DOHH2 (cell line): ENCODE measurements around the gene TPMT.

ENCODE experiments used
- H3F3A ChIP-seq: fragments of 200-600 bp; sonication (generic), shearing (Covaris generic); 2 replicates; pipeline ENCODE4 v1.6.0; 2016; ENCODE audit warnings: antibody characterized with exemption, mild to moderate bottlenecking; ENCODE audit not compliant: control insufficient read depth, insufficient read depth
- H3K27ac ChIP-seq: fragments of 200-600 bp; sonication (generic); 2 replicates; pipeline ENCODE4 v1.5.1; 2014; ENCODE audit warnings: low read depth, mild to moderate bottlenecking, low read length, moderate library complexity
- H3K27me3 ChIP-seq: fragments of 200-600 bp; sonication (generic); 2 replicates; pipeline ENCODE4 v1.6.1; 2014; ENCODE audit warnings: mild to moderate bottlenecking, low read length, mixed read lengths; ENCODE audit not compliant: control insufficient read depth
- H3K36me3 ChIP-seq: fragments of 200-600 bp; sonication (generic); 2 replicates; pipeline ENCODE4 v1.6.1; 2014; ENCODE audit warnings: mild to moderate bottlenecking, low read length, moderate library complexity, mixed read lengths; ENCODE audit not compliant: control insufficient read depth
- H3K4me1 ChIP-seq: fragments of 200-600 bp; sonication (generic); 2 replicates; pipeline ENCODE4 v1.6.1; 2014; ENCODE audit warnings: mild to moderate bottlenecking, low read length, mixed read lengths; ENCODE audit not compliant: control insufficient read depth
- H3K4me2 ChIP-seq: fragments of 200-600 bp; sonication (generic); 2 replicates; pipeline ENCODE4 v1.6.0; 2014; ENCODE audit warnings: mild to moderate bottlenecking, low read length, moderate library complexity
- H3K4me3 ChIP-seq: fragments of 200-600 bp; sonication (generic); 2 replicates; pipeline ENCODE4 v1.5.1; 2014; ENCODE audit warnings: mild to moderate bottlenecking, low read length, mixed read lengths
- H3K79me2 ChIP-seq: fragments of 200-600 bp; sonication (generic); 2 replicates; pipeline ENCODE4 v1.6.1; 2014; ENCODE audit warnings: mild to moderate bottlenecking, low read length, mixed read lengths; ENCODE audit not compliant: control insufficient read depth
- H3K9me2 ChIP-seq: fragments of 200-600 bp; sonication (generic); replicated peaks from 2 replicates; pipeline ENCODE4 v1.6.1; 2014; ENCODE audit warnings: mild to moderate bottlenecking, low read length, mixed read lengths; ENCODE audit not compliant: control insufficient read depth
- H3K9me3 ChIP-seq: fragments of 200-600 bp; sonication (generic); 2 replicates; pipeline ENCODE4 v1.6.1; 2014; ENCODE audit warnings: antibody characterized with exemption, low read length, mixed read lengths; ENCODE audit not compliant: control insufficient read depth, insufficient read depth
- H4K20me1 ChIP-seq: fragments of 200-600 bp; sonication (generic); 2 replicates; pipeline ENCODE4 v1.6.0; 2014; ENCODE audit warnings: low read depth, mild to moderate bottlenecking, antibody characterized with exemption, low read length, moderate library complexity; ENCODE audit not compliant: control insufficient read depth, insufficient read depth
- CTCF ChIP-seq: fragments of 200-600 bp; sonication (generic); IDR thresholded peaks from one replicate; pipeline ENCODE4 v1.5.1; 2014; ENCODE audit warnings: antibody characterized with exemption, mild to moderate bottlenecking, low read depth, low read length; ENCODE audit not compliant: poor library complexity, severe bottlenecking
- EZH2phosphoT487 ChIP-seq: fragments of 200-600 bp; sonication (generic); IDR thresholded peaks from 2 replicates; pipeline ENCODE4 v1.6.1; 2017; ENCODE audit warnings: borderline replicate concordance, mild to moderate bottlenecking, antibody characterized with exemption, low read length, moderate library complexity, mixed read lengths

Gene TPMT

GRCh38 chr6:18189196-18189595, 34.3 kb upstream of the TPMT start:
- H3F3A ChIP-seq = no peaks in the 10 kb centered on the region
- peaks cover 10% of the 10 kb centered on the region for H3K4me1 ChIP-seq
- H4K20me1 ChIP-seq = no peaks in the 10 kb centered on the region
- no peak overlapping the region for H3K27ac ChIP-seq
- H3K9me3 ChIP-seq = no peaks in the 10 kb centered on the region
- H3K36me3 ChIP-seq = peaks cover 3% of the 10 kb centered on the region; the same call in 1 of the 2 replicates
- TF ChIP-seq CTCF = no peak
- no peak for TF ChIP-seq EZH2phosphoT487
- no peak overlapping the region for H3K4me3 ChIP-seq
- no peaks in the 10 kb centered on the region for H3K9me2 ChIP-seq
- no peaks in the 10 kb centered on the region for H3K79me2 ChIP-seq
- H3K27me3 ChIP-seq = no peaks in the 10 kb centered on the region
- no peak overlapping the region for H3K4me2 ChIP-seq

- no peak overlapping the region for H3K4me2 ChIP-seq
- no peaks in the 10 kb centered on the region for H3F3A ChIP-seq
- no peak overlapping the region for H3K4me3 ChIP-seq
- no peaks in the 10 kb centered on the region for H4K20me1 ChIP-seq
- H3K9me3 ChIP-seq = no peaks in the 10 kb centered on the region
- no peak overlapping the region for H3K27ac ChIP-seq
- H3K9me2 ChIP-seq = no peaks in the 10 kb centered on the region
- H3K4me1 ChIP-seq = peaks cover 10% of the 10 kb centered on the region
- TF ChIP-seq EZH2phosphoT487 (no peak), CTCF (no peak)
- H3K79me2 ChIP-seq = no peaks in the 10 kb centered on the region
- H3K36me3 ChIP-seq = peaks cover 3% of the 10 kb centered on the region; the same call in 1 of the 2 replicates
- H3K27me3 ChIP-seq = no peaks in the 10 kb centered on the region
These were observed 32.8 kb upstream of the TPMT start for GRCh38 chr6:18187701-18188100.

GRCh38 chr6:18186540-18187250, 31.8 kb upstream of the TPMT start:
- Histone ChIP-seq H3K9me3 (no peaks in the 10 kb centered on the region), H3K36me3 (peaks cover 3% of the 10 kb centered on the region; the same call in 1 of the 2 replicates), H3K4me2 (no peak overlapping the region), H4K20me1 (no peaks in the 10 kb centered on the region), H3K4me3 (no peak overlapping the region), H3K27me3 (no peaks in the 10 kb centered on the region), H3F3A (no peaks in the 10 kb centered on the region), H3K27ac (no peak overlapping the region), H3K4me1 (peaks cover 10% of the 10 kb centered on the region), H3K9me2 (no peaks in the 10 kb centered on the region), H3K79me2 (no peaks in the 10 kb centered on the region)
- no peak for TF ChIP-seq EZH2phosphoT487
- no peak for TF ChIP-seq CTCF
